GM12874 (cell line): ENCODE data around the gene CCDC78.
A peak's percentile ranks its signal among the peaks of the same experiment; 100 is the strongest.

Experiments
- CTCF ChIP-seq: IDR thresholded peaks from 2 replicates; pipeline ENCODE4 v1.5.1; 2011; ENCODE audit warnings: low read depth, mild to moderate bottlenecking, control low read depth, low read length, moderate library complexity; ENCODE audit not compliant: insufficient read depth

Gene CCDC78

GRCh38 chr16:747978-748746 lies 21.9 kb upstream of the CCDC78 start:
- no peak for TF ChIP-seq CTCF

- no peak for TF ChIP-seq CTCF
Measured at GRCh38 chr16:746637-747036, 20.4 kb upstream of the CCDC78 start.

- TF ChIP-seq CTCF = peak; percentile 68
Measured at GRCh38 chr16:745739-746138, 19.5 kb upstream of the CCDC78 start.

- peak; percentile 39; the same call in 1 of the 2 replicates for TF ChIP-seq CTCF
Measured at GRCh38 chr16:743794-744500, 17.7 kb upstream of the CCDC78 start.

GRCh38 chr16:741986-742629 lies 15.9 kb upstream of the CCDC78 start:
- no peak for TF ChIP-seq CTCF

- peak; percentile 99 for TF ChIP-seq CTCF
Measured at GRCh38 chr16:740764-741505, 14.7 kb upstream of the CCDC78 start, which contains the start of gene CIAO3. Gene CIAO3 (minus strand): TSS chr16:740997. CDS start chr16:740985, 12 bp downstream.

- no peak for TF ChIP-seq CTCF
Measured at GRCh38 chr16:740459-740763, 14.2 kb upstream of the CCDC78 start.
